ENCODE data around the gene TSSK6.

TSSK6 gene

GRCh38 chr19:19544954-19545591 lies 29.7 kb upstream of the TSSK6 start:
- no peak for DNase-seq

- no peak for DNase-seq
Observed at GRCh38 chr19:19544257-19544953, 29.1 kb upstream of the TSSK6 start.

GRCh38 chr19:19543640-19544039 lies 28.3 kb upstream of the TSSK6 start:
- no peak for DNase-seq

GRCh38 chr19:19543101-19543500 lies 27.8 kb upstream of the TSSK6 start:
- no peak for DNase-seq

GRCh38 chr19:19542507-19542906 lies 27.2 kb upstream of the TSSK6 start:
- no peak for DNase-seq

GRCh38 chr19:19541616-19542015 lies 26.3 kb upstream of the TSSK6 start:
- no peak for DNase-seq

- peak; percentile 32 for DNase-seq
Observed at GRCh38 chr19:19540715-19541515, 25.6 kb upstream of the TSSK6 start.

GRCh38 chr19:19540064-19540714 lies 24.8 kb upstream of the TSSK6 start:
- peak; percentile 71 for DNase-seq

- DNase-seq = no peak
Observed at GRCh38 chr19:19539698-19540063, 24.3 kb upstream of the TSSK6 start.

- no peak for DNase-seq
Observed at GRCh38 chr19:19538785-19539166, 23.4 kb upstream of the TSSK6 start.

- DNase-seq = peak; percentile 27
Observed at GRCh38 chr19:19538061-19538784, 22.9 kb upstream of the TSSK6 start, which contains the start of gene CILP2. Gene CILP2 (plus strand): TSS chr19:19538265. CDS start chr19:19538350, 85 bp downstream.

- no peak for DNase-seq
Observed at GRCh38 chr19:19537075-19538048, 22.0 kb upstream of the TSSK6 start.

GRCh38 chr19:19535311-19536191 lies 20.2 kb upstream of the TSSK6 start:
- DNase-seq = no peak

GRCh38 chr19:19534556-19535265 lies 19.4 kb upstream of the TSSK6 start:
- DNase-seq = no peak

GRCh38 chr19:19533841-19534240 lies 18.5 kb upstream of the TSSK6 start:
- DNase-seq = no peak

GRCh38 chr19:19532806-19533701 lies 17.7 kb upstream of the TSSK6 start:
- DNase-seq = no peak

- peak; percentile 65 for DNase-seq
Observed at GRCh38 chr19:19531951-19532805, 16.8 kb upstream of the TSSK6 start.
